OCI-LY1 (cell line): Measurements from ENCODE around the gene THAP2.

Experiments used
- EZH2 ChIP-seq: fragments of 200-600 bp; sonication (generic), shearing (Covaris generic); IDR thresholded peaks from 2 replicates; pipeline ENCODE4 v1.8.0; 2017; ENCODE audit warnings: borderline replicate concordance, mixed run types, mild to moderate bottlenecking, antibody characterized with exemption, low read length, moderate library complexity, mixed read lengths
- TF ChIP-seq, protein P1 (sequence below): fragments of 200-600 bp; sonication (generic), shearing (Covaris generic); IDR thresholded peaks from 2 replicates; pipeline ENCODE4 v1.5.1; 2017; ENCODE audit warnings: mild to moderate bottlenecking, antibody characterized with exemption, low read length, moderate library complexity, mixed read lengths

DNA sequence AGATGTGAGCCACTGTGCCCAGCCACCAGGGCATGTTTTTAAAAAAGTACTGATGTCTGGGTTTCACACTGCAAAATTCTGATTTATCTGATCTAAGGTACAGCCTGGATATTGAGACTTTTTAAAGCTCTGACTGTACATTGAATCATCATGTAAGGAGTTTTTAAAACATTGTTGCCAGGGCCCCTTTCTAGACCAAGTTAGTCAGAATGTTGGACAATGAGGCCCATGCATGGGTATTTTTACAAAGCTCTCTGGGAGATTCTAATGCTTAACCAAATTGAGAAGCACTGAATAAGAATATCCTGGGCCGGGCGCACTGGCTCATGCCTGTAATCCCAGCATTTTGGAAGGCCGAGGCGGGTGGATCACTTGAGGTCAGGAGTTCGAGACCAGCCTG, 38.5 kb downstream of the THAP2 start:
- TF ChIP-seq, protein P1, sequence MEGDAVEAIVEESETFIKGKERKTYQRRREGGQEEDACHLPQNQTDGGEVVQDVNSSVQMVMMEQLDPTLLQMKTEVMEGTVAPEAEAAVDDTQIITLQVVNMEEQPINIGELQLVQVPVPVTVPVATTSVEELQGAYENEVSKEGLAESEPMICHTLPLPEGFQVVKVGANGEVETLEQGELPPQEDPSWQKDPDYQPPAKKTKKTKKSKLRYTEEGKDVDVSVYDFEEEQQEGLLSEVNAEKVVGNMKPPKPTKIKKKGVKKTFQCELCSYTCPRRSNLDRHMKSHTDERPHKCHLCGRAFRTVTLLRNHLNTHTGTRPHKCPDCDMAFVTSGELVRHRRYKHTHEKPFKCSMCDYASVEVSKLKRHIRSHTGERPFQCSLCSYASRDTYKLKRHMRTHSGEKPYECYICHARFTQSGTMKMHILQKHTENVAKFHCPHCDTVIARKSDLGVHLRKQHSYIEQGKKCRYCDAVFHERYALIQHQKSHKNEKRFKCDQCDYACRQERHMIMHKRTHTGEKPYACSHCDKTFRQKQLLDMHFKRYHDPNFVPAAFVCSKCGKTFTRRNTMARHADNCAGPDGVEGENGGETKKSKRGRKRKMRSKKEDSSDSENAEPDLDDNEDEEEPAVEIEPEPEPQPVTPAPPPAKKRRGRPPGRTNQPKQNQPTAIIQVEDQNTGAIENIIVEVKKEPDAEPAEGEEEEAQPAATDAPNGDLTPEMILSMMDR, result no peak
- no peak for TF ChIP-seq EZH2
